Measurements from ENCODE around the gene CPLX3.

GRCh38 chr15:74854453-74855022 is 28.1 kb downstream of the CPLX3 start:
- TF ChIP-seq CTCF (IDR thresholded peaks at IDR 0.05) (no peak), POLR2A (IDR thresholded peaks at IDR 0.05) (no peak)
